IMR-90 (cell line): ENCODE measurements around the gene NHLH2.

Experiments
- CHD1 ChIP-seq: IDR thresholded peaks from 2 replicates; pipeline ENCODE4 v1.6.1; 2012; ENCODE audit warnings: low read depth, low read length, improper control_type of control experiment
- CTCF ChIP-seq: conservative IDR thresholded peaks from 2 replicates; pipeline ENCODE4 v1.5.1; 2012; ENCODE audit warnings: mild to moderate bottlenecking, low read depth, low read length, improper control_type of control experiment

- TF ChIP-seq CHD1 (no peak), CTCF (no peak)
Measured at GRCh38 chr1:115828101-115829022, 12.6 kb downstream of the NHLH2 start.
